K562 (cell line): ENCODE measurements around the gene BCAS4. TPM values are rescaled to one million over a fixed set of nuclear protein-coding genes. Genes with fewer than 3 reads are reported as not detected.

Experiments
- ADNP ChIP-seq: fragments of 200-800 bp; sonication (Bioruptor generic); IDR thresholded peaks from 2 replicates; pipeline ENCODE4 v1.6.1; 2016; ENCODE audit warnings: missing genetic modification characterization, missing compliant biosample characterization
- CBX3 ChIP-seq, 2 experiments: IDR thresholded peaks; 1 replicate in 1 of 2; 2 replicates in 1 of 2; pipeline ENCODE4 v1.6.1; 2012; ENCODE audit warnings: inconsistent platforms in 2 of 2, low read length in 2 of 2, borderline replicate concordance in 1 of 2, control low read depth in 1 of 2
- CSDE1 ChIP-seq, 2 experiments: fragments of 450-650 bp; IDR thresholded peaks; 2 replicates each; pipeline ENCODE4 v1.6.1; 2016; ENCODE audit warnings: mild to moderate bottlenecking in 1 of 2
- GTF2E2 ChIP-seq: fragments of 200-800 bp; sonication (Bioruptor generic); IDR thresholded peaks from 2 replicates; pipeline ENCODE4 v1.6.1; 2016; ENCODE audit warnings: missing genetic modification characterization, missing compliant biosample characterization
- HCFC1 ChIP-seq: IDR thresholded peaks from 2 replicates; pipeline ENCODE4 v1.6.1; 2012; ENCODE audit warnings: low read depth, low read length, improper control_type of control experiment
- JUN ChIP-seq, 2 experiments: sonication (generic) in 1 of 2; formaldehyde crosslinking in 1 of 2; IDR thresholded peaks; 2 replicates each; pipeline versions ENCODE4 v1.6.1 to v1.8.0; 2012 to 2022; ENCODE audit warnings: borderline replicate concordance in 2 of 2, mild to moderate bottlenecking in 2 of 2, improper control_type of control experiment in 1 of 2, low read depth in 1 of 2, low read length in 1 of 2, missing genetic modification reagents in 1 of 2
- LCOR ChIP-seq: sonication (generic); formaldehyde crosslinking; IDR thresholded peaks from 2 replicates; pipeline ENCODE4 v1.8.0; 2022; ENCODE audit warnings: mild to moderate bottlenecking, missing genetic modification reagents
- MED1 ChIP-seq: sonication (generic); formaldehyde crosslinking; IDR thresholded peaks from 2 replicates; pipeline ENCODE4 v1.8.1; 2023; ENCODE audit warnings: missing genetic modification reagents, borderline replicate concordance
- POLR3G ChIP-seq: IDR thresholded peaks from 2 replicates; pipeline ENCODE4 v1.6.1; 2011; ENCODE audit not compliant: insufficient read length, insufficient replicate concordance; ENCODE audit errors: extremely low read depth
- PYGO2 ChIP-seq: fragments of 450-650 bp; IDR thresholded peaks from 2 replicates; pipeline ENCODE4 v1.6.1; 2016; ENCODE audit warnings: mild to moderate bottlenecking, missing genetic modification characterization, moderate library complexity, missing compliant biosample characterization
- STAT5A ChIP-seq: IDR thresholded peaks from 2 replicates; pipeline ENCODE4 v1.6.1; 2012; ENCODE audit warnings: low read length, inconsistent platforms, borderline replicate concordance
- XRCC4 ChIP-seq: IDR thresholded peaks from one replicate; pipeline ENCODE4 v1.6.1; 2011; ENCODE audit not compliant: insufficient read depth, insufficient read length; ENCODE audit errors: extremely low read depth
- ZKSCAN8 ChIP-seq: fragments of 200-800 bp; sonication (Bioruptor generic); IDR thresholded peaks from 2 replicates; pipeline ENCODE4 v1.6.1; 2016; ENCODE audit warnings: missing genetic modification characterization, missing compliant biosample characterization
- ZNF766 ChIP-seq: fragments of 200-800 bp; sonication (Bioruptor generic); conservative IDR thresholded peaks from 2 replicates; pipeline ENCODE4 v1.6.1; 2016; ENCODE audit warnings: missing genetic modification characterization, missing compliant biosample characterization
- polyA plus RNA-seq, 8 experiments: library from polyadenylated mRNA; depleted of rRNA in 4 of 8; stranded (reverse) in 5 of 8; unstranded in 3 of 8; fragments of >200 nt; fragmentation: Nextera tagmentation in 2 of 8; fragmentation: Illumina TruSeq in 1 of 8; extraction: Ambion mirVana in 2 of 8; extraction: Trizol in 1 of 8; gene quantifications; 2 replicates each; pipeline versions ENCODE4 v1.2.1 to v1.2.3, GENCODE V29; 2011 to 2014; ENCODE audit warnings: inconsistent platforms in 1 of 8, missing spikeins in 1 of 8
- total RNA-seq, 7 experiments: library from RNA; depleted of rRNA in 6 of 7; stranded (reverse); fragments of >200 nt in 6 of 7; fragmentation: Illumina TruSeq in 2 of 7; extraction: Trizol in 2 of 7; gene quantifications; 2 replicates each; pipeline versions ENCODE4 v1.2.1 to v1.2.3, GENCODE V29; 2011 to 2021; ENCODE audit warnings: low replicate concordance in 1 of 7
- TF ChIP-seq, protein P1 (sequence below): fragments of 250-450 bp; sonication (Bioruptor Pico); IDR thresholded peaks from 2 replicates; pipeline ENCODE4 v1.9.0; 2021; ENCODE audit warnings: mild to moderate bottlenecking, inconsistent platforms
- TF ChIP-seq, protein P2 (sequence below): fragments of 150-350 bp; conservative IDR thresholded peaks from 2 replicates; pipeline ENCODE4 v1.6.1; 2014; ENCODE audit warnings: low read length
- TF ChIP-seq, protein P3 (sequence below): fragments of 150-350 bp; IDR thresholded peaks from 2 replicates; pipeline ENCODE4 v1.6.1; 2014; ENCODE audit warnings: low read depth, mild to moderate bottlenecking, low read length, borderline replicate concordance
- TF ChIP-seq, protein P4 (sequence below): sonication (generic); IDR thresholded peaks from 2 replicates; pipeline ENCODE4 v1.6.1; 2016

The BCAS4 gene
- total and polyA plus RNA-seq, 9 of the 15 experiments (the other 6 are each of a cell fraction or from before 2014, with no cell fraction given): 0.15 to 2.3 (median 0.47) TPM

DNA sequence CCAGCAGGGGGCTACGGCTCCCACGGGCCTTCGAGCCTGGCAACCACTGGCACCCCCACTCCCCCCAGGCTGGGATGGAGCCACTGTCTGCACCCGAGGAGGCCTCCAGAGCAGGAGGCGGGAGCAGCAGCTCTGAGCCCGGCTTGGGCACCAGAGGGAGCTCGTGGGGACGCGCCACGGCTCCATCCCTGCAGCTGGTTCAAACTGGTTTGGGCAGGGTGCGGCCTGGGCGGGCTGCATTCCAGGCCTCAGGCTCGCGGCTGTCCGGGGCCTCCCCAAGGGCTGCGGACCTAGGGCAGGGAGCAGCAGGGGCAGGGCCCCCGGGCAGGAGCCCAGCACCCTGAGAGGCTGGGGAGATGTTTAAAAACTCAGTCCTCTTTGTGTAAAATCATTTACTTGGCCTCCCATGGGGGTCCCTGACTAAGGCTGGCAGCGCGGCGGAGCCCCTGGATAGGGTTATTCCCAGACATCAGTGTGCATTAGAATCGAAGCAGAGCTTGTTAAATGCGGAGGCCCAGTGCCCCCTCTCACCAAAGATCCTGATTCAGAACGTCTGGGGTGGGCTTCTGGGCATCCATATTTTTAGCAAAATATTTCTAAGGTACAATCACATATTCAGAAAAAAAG is 4.1 kb upstream of the BCAS4 start (continued):
- TF ChIP-seq ZNF766 (CRISPR knock-in tag) (no peak), LCOR (CRISPR knock-in tag) (peak; percentile 72; the same call in 1 of the 2 replicates), MED1 (CRISPR knock-in tag) (no peak), ADNP (tag) (no peak), JUN (IDR thresholded peaks at IDR 0.05; ENCODE audit: borderline replicate concordance, low read depth, low read length) (peak; percentile 32; the same call in 1 of the 2 replicates), JUN (CRISPR knock-in tag; IDR thresholded peaks at IDR 0.05; ENCODE audit: borderline replicate concordance) (no peak), STAT5A (no peak), POLR3G (no peak), CBX3 (IDR thresholded peaks at IDR 0.05; ENCODE audit: borderline replicate concordance in 1 of 2, low read length in 2 of 2) (peak in 1 of 2 experiments; percentile 80; a peak in 1 of 3 replicates), ZKSCAN8 (CRISPR knock-in tag) (peak; percentile 63; the same call in 1 of the 2 replicates), GTF2E2 (tag) (peak; percentile 89; the same call in 1 of the 2 replicates), CSDE1 (IDR thresholded peaks at IDR 0.05) (no peak), XRCC4 (no peak), HCFC1 (no peak; the same call in 1 of the 2 replicates), PYGO2 (tag) (no peak)
- TF ChIP-seq, protein P1, sequence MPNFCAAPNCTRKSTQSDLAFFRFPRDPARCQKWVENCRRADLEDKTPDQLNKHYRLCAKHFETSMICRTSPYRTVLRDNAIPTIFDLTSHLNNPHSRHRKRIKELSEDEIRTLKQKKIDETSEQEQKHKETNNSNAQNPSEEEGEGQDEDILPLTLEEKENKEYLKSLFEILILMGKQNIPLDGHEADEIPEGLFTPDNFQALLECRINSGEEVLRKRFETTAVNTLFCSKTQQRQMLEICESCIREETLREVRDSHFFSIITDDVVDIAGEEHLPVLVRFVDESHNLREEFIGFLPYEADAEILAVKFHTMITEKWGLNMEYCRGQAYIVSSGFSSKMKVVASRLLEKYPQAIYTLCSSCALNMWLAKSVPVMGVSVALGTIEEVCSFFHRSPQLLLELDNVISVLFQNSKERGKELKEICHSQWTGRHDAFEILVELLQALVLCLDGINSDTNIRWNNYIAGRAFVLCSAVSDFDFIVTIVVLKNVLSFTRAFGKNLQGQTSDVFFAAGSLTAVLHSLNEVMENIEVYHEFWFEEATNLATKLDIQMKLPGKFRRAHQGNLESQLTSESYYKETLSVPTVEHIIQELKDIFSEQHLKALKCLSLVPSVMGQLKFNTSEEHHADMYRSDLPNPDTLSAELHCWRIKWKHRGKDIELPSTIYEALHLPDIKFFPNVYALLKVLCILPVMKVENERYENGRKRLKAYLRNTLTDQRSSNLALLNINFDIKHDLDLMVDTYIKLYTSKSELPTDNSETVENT (CRISPR knock-in tag): peak; percentile 27; the same call in 1 of the 2 replicates
- TF ChIP-seq, protein P2, sequence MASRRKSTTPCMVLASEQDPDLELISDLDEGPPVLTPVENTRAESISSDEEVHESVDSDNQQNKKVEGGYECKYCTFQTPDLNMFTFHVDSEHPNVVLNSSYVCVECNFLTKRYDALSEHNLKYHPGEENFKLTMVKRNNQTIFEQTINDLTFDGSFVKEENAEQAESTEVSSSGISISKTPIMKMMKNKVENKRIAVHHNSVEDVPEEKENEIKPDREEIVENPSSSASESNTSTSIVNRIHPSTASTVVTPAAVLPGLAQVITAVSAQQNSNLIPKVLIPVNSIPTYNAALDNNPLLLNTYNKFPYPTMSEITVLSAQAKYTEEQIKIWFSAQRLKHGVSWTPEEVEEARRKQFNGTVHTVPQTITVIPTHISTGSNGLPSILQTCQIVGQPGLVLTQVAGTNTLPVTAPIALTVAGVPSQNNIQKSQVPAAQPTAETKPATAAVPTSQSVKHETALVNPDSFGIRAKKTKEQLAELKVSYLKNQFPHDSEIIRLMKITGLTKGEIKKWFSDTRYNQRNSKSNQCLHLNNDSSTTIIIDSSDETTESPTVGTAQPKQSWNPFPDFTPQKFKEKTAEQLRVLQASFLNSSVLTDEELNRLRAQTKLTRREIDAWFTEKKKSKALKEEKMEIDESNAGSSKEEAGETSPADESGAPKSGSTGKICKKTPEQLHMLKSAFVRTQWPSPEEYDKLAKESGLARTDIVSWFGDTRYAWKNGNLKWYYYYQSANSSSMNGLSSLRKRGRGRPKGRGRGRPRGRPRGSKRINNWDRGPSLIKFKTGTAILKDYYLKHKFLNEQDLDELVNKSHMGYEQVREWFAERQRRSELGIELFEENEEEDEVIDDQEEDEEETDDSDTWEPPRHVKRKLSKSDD: no peak
- TF ChIP-seq, protein P3, sequence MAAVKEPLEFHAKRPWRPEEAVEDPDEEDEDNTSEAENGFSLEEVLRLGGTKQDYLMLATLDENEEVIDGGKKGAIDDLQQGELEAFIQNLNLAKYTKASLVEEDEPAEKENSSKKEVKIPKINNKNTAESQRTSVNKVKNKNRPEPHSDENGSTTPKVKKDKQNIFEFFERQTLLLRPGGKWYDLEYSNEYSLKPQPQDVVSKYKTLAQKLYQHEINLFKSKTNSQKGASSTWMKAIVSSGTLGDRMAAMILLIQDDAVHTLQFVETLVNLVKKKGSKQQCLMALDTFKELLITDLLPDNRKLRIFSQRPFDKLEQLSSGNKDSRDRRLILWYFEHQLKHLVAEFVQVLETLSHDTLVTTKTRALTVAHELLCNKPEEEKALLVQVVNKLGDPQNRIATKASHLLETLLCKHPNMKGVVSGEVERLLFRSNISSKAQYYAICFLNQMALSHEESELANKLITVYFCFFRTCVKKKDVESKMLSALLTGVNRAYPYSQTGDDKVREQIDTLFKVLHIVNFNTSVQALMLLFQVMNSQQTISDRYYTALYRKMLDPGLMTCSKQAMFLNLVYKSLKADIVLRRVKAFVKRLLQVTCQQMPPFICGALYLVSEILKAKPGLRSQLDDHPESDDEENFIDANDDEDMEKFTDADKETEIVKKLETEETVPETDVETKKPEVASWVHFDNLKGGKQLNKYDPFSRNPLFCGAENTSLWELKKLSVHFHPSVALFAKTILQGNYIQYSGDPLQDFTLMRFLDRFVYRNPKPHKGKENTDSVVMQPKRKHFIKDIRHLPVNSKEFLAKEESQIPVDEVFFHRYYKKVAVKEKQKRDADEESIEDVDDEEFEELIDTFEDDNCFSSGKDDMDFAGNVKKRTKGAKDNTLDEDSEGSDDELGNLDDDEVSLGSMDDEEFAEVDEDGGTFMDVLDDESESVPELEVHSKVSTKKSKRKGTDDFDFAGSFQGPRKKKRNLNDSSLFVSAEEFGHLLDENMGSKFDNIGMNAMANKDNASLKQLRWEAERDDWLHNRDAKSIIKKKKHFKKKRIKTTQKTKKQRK: no peak
- TF ChIP-seq, protein P4, sequence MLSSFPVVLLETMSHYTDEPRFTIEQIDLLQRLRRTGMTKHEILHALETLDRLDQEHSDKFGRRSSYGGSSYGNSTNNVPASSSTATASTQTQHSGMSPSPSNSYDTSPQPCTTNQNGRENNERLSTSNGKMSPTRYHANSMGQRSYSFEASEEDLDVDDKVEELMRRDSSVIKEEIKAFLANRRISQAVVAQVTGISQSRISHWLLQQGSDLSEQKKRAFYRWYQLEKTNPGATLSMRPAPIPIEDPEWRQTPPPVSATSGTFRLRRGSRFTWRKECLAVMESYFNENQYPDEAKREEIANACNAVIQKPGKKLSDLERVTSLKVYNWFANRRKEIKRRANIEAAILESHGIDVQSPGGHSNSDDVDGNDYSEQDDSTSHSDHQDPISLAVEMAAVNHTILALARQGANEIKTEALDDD: no peak
